Measurements from ENCODE around the gene CASTOR1.

The CASTOR1 gene

DNA sequence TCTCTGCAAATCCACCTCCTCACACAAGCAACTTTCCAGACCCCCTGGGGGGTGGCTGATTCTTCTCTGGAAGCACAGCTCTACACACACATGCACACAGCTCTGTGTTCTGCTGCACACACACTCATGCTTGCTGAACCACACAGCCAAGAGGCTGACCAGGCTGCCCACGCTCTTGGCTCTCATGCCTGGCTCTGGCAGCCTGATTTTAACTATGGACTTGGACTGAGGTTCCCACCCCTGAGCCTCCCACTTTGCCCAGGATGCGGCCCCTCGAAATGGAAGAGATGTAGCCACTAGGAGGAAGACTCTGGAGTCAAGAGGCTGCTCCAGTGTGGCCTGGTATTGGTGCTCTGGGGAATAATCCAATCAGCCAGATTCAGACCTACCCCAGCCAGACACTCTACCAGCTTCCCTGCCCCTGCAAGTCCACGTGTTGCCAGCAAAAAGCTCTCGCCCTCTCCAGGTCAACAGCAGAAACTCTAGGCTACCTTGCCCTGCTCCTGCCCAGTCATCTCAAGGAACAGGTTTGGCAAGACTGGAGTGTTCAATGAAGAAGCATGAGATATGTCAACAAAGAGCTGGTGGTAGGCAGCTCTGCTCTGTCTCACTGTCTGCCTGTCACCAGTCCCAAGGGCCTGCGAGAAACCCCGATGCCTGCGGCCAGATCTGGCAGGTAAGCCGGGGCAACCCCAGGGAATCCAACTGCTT is 8.8 kb upstream of the CASTOR1 start:
- DNase-seq (ENCODE audit: low read depth): no peak

DNA sequence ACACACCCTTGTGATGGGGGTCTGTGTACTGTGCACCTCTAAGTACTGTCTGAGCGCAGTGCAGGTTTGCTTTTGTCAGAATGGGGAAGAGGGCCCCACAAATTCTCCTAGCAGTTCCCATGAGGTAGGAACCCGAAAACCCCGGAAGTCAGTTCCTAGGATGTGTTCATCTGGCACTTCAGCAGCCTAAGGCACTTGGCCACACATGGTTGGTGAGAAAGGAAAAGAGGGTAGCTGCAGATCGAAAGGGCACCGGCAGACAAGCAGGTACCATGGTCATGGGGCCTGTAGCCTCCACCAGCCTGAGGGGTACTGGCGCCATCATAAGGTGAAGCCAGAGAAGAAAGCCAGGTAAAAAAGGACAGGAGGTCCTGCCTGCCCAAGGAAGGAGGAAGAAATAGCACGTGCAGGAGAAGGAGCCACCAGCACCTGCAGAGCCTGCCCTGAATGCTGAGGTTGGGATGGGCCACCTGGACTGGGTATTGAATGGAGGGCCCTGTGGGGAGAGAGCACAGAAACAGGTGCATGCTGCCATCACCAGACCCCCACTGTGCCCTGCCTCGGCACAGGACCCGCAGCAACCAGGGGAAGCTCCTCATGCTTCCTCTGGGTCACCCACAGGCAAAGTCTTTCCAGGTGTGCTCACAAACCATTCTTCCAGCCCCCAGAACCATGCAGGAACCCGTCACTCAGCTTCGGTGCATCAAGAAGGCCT is 8.1 kb upstream of the CASTOR1 start:
- no peak for DNase-seq (ENCODE audit: low read depth)

DNA sequence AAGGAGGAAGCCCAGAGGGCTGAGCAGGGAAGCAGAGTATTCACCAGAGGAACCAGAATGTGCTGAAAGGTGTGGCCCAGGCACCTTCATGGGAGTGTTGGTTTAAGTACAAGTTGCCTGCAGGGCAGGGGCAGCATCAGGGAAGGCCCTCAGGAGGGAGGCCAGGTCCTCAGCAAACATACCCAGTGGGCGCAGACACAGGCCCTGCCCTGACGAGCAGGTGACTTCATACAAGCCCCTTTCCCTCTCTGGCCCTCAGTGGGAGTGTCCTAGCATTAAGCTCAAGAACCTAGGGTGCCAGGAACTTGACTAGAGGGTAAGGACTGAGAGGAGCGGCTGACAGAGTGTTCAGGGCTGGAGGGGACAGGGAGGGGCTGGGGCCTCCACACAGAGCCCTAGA is 7.5 kb upstream of the CASTOR1 start:
- no peak for DNase-seq (ENCODE audit: low read depth)

DNA sequence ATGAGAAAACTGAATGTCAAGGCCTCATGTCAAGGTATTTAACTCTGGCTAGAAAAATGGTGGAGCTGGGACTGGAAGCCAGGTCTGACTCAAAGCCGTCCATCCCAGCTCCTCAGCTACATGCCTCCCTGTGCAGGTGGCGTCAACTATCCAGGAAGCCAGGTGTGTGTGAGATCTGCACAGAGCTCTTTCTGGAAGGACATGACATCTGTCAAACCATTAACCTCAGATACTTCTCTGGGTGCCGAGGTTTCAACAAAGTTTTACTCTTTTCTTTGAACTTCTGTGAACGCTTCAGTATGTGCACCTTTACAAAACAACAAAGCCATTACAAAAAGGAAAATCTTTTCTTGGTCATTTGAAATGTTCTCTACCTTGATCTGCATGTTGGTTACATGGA is 7.0 kb upstream of the CASTOR1 start:
- DNase-seq (ENCODE audit: low read depth): no peak

DNA sequence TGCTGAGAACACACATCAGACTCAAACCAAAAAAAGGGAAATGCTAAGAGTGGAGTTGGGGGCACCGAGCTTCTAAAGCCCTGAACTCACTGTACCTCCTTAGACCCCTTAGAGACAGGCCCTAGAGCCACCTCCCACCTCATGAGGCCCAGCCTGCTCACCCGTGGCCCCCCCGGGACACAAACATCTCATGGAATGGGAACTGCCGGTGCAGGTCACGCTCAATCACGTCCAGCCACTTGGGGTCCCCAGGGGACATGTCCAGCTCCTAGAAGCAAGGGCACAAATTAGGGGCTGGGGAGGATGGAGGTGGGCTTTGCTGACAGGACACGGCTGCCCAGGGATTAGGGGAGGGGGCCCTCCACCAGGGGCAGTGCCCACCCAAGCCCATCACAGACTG is 6.3 kb upstream of the CASTOR1 start:
- no peak for DNase-seq (ENCODE audit: low read depth)

DNA sequence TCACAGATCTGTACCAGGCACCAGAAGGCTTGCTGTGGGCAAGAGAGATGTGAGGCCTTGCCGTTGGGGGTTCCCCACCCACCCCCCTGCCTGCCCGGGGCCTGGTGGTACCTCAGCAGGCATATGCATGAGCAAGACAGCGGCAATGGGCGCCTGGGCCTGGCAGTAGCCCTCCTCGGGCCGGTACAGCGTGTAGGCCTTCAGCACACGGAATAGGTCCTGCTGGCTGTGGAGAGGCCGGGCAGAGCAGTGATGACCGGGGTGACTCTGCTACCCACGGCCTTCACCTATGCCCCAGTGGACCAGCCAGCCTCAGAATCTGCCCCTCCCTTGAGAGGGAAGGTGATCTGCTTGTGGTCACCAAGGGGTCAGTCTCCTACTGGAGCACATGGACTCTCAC is 5.5 kb upstream of the CASTOR1 start:
- DNase-seq (ENCODE audit: low read depth): no peak

DNA sequence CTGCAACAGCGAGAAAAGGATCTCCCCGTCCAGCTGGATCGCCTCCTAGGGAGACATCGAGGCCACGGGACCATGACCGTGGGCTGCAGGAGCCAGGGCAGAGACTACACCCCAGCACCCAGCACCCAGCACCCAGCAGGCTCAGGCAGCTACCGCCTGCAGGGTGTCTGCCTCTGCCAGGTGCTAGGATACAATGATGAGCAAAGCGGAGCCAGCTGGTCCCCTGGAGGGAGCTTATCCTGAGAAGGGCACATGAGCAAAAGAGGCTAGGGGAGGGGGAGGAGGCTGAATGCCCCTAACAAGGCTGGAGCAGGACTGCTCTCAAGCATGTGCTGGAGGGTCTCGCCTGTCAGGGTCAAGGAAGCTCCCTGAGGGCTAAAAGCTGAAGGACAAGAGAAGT is 4.8 kb upstream of the CASTOR1 start:
- no peak for DNase-seq (ENCODE audit: low read depth)

DNA sequence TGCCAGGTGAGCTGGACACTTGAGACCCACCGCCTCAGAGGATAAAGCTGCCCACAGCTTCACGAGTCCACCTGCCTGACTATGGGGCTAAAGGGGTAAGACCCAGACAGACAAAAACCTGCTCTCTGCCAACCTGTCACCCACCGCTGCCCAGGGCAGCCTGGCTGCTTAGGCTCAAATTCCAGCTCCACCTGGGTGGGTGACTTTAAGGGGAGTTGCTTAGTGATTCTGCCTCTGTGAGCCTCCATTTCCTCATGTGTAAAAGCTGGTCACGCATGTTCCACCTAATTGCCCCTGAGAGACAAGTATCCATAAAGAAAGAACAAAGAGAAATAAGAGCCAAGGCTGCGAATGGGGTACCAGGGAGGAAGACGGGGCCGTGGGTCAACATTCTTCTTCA is 3.7 kb upstream of the CASTOR1 start:
- DNase-seq (ENCODE audit: low read depth): no peak

DNA sequence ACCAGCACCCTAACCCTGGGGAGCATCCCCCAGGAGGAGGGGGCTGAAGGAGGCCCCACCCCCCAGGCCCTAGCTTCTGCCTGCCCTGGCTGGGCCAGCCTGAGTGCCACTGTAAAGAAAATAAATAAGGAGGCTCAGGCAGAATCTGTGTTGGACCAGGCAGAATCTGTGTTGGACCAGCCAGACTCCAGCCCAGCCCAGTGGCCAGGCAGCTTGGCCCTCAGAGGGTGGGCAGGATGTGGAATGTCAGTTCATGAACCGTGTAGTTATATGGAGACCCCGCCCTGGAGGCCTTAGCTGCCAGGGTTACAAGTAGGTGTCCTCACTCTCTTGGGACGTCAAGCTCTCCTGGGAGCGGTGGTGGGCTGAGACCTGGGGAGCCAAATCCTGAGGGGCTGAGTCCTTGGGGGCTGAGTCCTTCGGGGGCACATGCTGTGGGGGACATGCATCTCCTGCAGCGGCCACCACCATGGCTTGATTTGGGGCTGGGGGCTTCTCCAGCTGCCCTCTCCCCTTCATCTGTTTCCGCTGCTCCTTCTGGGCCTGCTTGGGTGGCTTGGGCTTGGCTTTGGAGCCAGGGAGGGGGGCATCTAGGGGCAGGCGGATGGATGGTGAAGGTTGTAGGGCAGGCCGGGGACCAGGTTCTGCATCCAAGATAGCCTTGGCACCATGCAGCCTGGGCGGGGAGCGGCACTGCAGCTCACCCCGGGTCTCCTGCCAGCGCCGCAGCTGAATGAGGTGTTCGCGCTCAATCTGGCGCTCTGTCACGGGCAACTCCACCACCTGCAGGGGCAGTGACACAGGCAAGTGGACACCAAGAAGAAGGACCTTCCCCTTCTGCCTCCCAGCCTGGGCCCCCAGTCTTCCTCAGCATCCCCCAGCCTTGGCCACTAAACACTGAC is 3.0 kb upstream of the CASTOR1 start:
- DNase-seq (ENCODE audit: low read depth): no peak

DNA sequence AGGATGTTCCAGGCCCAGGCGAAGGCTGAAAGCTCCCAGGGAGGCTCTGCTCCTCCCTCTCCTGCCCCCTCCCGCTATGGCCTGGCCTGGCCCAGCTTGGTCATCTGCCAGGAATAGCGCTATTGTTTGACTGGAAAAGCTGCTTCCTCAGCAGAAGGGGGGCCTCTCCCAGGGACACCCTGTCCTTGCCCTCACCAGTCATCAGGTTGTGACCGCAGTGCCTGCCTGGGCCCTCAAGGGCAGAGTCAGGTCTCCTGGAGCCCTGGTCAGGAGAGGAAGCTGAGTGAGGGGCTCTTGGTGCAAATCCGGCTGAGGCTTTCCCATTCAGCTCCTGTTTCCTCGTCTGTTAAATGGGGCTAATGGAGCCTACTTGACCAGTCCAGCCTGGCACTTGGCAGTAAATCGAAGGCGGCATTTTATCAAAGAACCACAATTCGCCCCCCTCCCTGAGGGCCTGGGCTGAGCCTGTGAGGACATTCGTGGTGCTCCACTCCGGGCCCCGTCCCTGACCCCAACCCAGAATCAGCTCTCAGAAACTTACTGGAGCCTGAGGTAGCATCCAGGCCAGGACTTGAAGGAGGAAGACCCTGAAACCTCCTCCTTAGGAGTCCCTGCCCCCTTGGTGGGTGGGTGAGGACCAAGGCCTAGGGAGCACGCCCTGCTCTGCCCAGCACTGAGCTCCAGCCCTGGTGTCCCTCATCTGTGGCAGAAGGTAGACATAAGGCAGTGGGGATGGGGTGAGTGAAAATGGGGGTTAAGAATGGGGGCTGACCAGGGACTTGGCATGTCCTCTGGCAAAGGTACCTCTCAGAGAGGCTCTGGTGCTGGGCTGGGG is 2.0 kb upstream of the CASTOR1 start:
- DNase-seq (ENCODE audit: low read depth): no peak

DNA sequence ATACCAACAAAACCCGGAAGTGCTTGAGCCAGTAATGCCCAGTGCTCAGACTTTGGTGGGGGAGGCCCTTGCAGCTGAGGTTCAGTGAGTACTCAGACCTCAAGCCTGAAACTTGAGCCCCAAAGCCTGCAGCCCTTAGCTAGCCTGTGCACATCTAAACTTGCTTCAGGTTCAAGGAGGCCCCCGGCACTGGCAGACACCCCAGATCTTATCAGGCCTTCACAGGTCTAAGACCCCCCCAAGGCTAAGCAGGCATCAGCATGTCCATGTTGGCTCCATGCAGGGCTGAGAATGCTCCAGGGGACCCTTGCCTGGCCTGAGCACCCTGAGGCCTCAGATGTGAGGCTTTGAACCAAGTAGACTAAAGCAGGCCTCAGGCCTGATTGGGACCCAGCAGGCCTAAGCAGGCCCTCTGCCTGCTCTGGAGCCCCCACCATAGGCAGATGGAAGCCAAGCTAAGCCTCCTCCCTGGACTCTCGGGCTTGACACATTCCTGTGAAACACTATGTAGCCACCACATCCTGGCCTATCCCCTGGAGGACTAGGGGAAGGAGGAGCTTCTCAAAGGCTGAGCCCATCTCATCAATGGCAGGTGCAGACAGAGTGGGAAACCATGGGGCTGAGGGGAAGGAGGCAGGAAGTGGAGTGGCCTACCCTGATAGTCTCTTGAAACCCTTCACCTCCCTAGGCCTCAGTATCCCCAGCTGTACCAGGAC is 1.2 kb upstream of the CASTOR1 start:
- DNase-seq (ENCODE audit: low read depth): no peak

DNA sequence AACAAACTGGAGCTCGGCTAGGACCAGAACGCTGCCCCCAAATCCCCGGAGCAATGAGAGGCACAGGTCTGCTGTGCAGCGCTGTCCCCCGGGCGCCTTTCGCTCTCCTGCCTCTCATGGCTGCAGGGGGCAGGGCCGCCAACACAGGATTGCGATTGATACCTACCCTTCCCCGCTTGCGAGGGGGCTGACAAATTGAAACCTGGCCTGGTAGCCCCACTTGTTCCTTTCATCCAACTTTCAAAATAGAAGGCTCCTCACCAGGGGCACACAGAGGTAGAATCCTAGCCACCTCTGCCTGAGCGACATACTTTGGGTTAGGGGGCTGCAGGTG is 642 bp upstream of the CASTOR1 start:
- no peak for DNase-seq (ENCODE audit: low read depth)

DNA sequence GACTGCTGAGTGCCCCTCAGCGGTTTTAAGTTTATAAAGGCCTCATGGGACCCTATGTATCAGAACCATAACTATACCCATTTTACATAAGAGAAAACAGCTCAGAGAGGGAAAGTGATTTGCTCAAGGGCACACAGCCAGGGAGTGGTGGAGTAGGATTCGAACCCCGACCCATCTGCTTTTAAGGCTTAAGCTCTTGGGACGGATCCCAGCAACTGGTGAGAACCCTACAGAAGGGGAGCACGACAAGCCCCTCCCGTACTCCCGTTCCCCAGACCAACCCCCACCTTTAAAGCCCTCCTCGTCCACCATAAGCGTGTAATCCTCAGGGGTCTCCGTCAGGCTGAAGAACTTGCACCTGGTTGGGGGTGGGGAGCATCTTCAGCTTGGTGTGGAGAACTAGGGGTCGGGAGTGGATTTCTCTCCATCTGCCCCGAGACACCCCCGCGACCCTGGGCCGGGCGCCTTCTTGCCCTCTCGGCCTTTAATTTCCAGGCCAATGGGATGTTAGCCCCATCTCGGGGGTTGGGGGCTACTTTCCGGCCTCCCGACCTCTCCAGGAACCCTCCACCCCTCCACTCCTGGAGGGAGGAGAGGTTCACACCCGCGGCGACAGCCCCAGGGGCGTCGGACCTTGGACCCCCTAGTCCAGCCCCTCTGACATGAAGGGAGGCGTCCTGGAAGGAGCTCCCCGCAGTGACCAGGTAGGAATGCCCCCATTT is 725 bp downstream of the CASTOR1 start:
- no peak for DNase-seq (ENCODE audit: low read depth)

DNA sequence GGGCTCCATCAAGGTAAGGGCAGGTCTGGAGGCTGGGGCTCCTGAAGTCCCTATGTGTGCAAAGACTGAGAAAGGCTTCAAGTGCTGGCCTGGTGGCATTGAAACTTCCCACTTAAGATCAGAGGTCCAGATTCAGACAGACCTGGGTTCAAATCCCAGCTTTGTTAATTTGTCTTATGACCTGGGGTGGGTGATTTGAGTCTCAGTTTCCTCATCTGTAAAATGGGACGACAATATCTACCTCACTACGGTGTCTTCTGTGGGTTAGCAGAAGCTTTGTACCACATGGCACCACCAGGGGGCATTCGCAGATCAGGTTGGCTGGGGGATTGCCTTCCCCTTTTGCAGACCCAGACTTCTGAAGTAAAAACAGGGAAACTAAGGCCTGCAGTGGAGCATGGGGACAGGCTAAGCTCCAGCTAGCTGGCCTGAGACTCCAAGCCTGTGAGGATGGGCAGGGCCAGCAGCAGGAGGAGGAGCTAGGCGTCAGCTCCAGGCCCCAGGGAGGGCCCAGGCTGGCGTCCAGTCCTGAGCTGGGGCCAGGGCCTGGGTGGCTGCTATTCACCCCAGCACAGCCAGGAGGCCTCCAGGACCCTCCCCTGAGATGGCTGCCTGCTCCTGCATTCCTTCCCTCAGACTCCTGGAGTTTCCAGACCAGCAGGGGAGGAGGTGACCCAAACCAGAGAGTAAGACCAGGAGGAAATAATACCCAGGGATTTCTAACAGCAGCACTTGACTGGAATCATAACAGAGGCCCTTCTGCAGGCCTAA is 1.5 kb downstream of the CASTOR1 start:
- DNase-seq (ENCODE audit: low read depth): peak; percentile 85

DNA sequence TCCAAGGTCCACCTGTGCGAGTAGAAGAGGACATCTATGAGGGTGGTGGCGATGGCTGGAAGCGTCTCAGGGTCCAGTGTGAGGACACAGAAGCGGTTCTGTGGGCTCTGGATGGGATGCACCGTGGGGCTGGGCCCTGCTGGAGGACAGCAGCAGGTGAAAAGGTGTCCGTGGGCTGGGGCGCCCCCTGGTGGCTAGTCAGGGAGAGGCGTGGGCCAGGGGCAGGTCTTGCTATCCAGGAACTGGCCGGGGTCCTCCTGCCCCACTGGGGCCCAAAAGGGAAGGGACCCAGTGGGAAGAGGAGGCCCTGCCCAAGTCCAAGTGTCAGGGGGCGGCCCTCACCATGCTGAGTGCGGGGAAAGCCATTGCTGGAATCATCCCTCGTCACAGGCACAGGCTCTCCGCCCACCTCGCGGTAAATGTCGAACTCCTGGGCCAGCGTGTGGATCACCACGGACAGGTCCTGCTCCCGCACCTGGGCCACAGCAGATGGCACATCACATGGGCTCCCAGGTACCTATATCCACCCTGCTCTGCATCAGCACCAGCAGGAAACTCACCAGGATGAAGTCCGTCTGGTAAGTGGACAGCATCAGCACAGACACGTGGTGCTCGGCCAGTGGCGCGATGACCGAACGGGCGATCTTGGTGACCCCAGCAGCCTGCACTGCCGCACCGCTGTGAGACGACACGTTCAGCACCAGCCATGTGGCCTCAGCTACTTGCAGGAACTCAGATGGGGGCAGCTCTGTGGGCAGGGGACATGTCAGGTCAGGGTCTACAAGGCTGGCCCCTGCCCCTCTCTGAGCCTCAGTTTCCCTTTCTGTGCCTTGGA is 2.3 kb downstream of the CASTOR1 start:
- DNase-seq (ENCODE audit: low read depth): peak; percentile 80

DNA sequence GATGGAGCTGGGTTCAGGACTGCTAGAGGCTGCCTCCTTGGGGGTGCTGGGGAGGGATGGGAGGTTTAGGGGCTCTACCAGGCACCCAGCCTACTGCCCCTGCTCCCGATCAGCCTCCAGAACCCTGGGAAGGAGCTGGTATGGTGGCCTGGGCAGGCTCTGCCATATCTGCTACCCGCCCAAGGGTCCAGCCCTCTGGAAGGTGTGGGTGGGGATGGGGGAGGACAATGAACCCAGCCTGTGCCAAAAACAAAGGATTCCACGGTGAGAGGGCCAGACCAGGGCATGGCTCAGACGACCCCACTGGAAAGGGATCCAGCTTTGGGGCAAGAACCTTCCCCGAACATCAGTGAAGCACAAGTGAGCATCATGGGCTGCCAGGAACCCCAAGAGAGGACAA is 3.0 kb downstream of the CASTOR1 start:
- DNase-seq (ENCODE audit: low read depth): no peak

DNA sequence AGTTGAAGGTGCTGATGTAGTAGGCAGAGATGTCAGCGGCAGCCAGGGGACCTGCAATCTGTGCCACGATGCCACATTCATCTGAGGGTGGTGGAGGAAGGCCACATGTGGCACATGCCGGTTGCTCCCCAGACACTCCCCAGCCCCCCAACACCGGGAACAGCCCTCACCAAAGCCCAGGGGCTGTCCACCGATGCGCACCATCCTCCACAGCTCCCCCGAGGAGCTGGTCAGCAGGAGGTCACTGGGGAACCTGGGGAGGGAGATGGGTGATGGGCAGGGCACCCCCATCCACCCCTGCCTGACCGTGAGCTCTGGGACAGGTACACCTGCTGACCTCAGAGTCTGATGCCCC is 3.5 kb downstream of the CASTOR1 start:
- DNase-seq (ENCODE audit: low read depth): no peak

DNA sequence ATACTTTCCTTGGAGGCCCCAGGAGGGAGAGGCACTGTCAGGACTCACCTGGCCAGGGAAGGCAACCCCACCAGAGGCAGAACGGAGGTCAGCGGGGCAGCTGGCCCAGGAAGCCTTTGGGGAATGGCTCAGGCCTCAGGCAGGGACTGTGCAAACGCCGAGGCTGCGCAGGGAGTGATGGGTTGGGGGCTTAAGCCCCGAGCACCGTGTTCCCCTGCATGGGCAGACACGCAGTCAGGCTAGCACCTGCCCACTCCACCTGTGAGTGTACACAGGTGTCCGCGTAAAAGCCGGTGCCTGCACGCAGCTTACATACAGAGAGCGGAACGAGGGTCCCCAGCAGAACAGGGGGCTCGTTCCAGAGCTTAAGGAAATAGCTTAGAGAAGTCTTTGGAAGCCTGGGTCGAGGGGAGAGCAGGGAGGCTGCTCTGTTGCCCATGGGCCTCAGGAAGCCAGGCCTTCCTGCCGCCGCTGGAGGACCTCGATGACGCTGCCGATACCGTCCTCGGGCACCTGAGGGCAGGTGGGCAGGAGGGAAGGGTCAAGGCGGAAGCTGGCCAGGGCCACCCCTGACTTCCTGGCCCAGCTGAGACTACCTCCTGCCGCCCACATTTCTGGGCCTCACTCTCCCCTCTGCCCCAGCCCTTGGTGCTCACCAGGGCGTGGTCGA is 4.0 kb downstream of the CASTOR1 start:
- DNase-seq (ENCODE audit: low read depth): no peak

DNA sequence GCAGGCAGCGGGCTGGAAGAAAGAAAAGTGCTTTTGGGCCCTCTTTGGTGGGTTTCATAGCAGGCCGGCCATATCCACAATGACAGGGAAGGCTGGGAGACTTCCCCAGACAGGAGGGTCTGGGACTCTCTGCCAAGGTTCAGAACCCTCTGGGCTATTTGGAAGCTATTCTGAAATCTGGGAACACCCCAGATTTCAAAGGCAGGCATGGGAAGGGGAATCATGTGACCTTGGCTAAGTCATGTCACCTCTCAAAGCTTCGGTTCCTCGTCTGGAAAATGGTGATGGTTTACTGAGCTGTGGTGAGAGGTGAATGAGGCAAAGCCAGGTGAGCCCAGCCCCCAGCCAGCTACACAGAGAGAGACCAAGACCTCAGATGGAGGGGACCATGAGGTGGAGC is 4.6 kb downstream of the CASTOR1 start:
- no peak for DNase-seq (ENCODE audit: low read depth)

Measured in activated T-cell treated with anti-CD3 and anti-CD28 coated beads for 24 hours (primary cell).